HepG2 (cell line): ENCODE results near the gene AAMP. TPM values are rescaled to one million over a fixed set of nuclear protein-coding genes. Genes with fewer than 3 reads are reported as not detected.

Source experiments
- ARNT2 ChIP-seq: sonication (generic); formaldehyde crosslinking; IDR thresholded peaks from 2 replicates; pipeline ENCODE4 v1.8.0; 2022; ENCODE audit warnings: mild to moderate bottlenecking, low read depth, missing genetic modification reagents, moderate library complexity
- BCL6 ChIP-seq: IDR thresholded peaks from 2 replicates; pipeline ENCODE4 v1.6.1; 2016; ENCODE audit warnings: missing genetic modification reagents, missing compliant biosample characterization
- HMG20B ChIP-seq: conservative IDR thresholded peaks from 2 replicates; pipeline ENCODE4 v1.6.1; 2016; ENCODE audit warnings: missing genetic modification reagents, missing compliant biosample characterization
- NFYB ChIP-seq: sonication (generic); formaldehyde crosslinking; IDR thresholded peaks from 2 replicates; pipeline ENCODE4 v1.4.0; 2020; ENCODE audit warnings: missing genetic modification reagents
- SIX1 ChIP-seq: sonication (generic); formaldehyde crosslinking; IDR thresholded peaks from 2 replicates; pipeline ENCODE4 v1.4.0; 2020; ENCODE audit warnings: missing genetic modification reagents, borderline replicate concordance
- YEATS2 ChIP-seq: sonication (generic); formaldehyde crosslinking; IDR thresholded peaks from 2 replicates; pipeline ENCODE4 v1.4.0; 2020; ENCODE audit warnings: missing genetic modification reagents, borderline replicate concordance
- ZMYM2 ChIP-seq: sonication (generic); formaldehyde crosslinking; IDR thresholded peaks from 2 replicates; pipeline ENCODE4 v1.8.0; 2022; ENCODE audit warnings: mild to moderate bottlenecking, missing genetic modification reagents
- ZSCAN9 ChIP-seq: IDR thresholded peaks from 2 replicates; pipeline ENCODE4 v1.6.1; 2016; ENCODE audit warnings: borderline replicate concordance
- polyA plus RNA-seq, 8 experiments: library from polyadenylated mRNA; depleted of rRNA in 3 of 8; stranded (reverse) in 7 of 8; unstranded in 1 of 8; fragments of >200 nt; fragmentation: Illumina TruSeq in 4 of 8; extraction: Trizol in 4 of 8; gene quantifications; 2 replicates each; pipeline versions ENCODE4 v1.2.1 to v1.2.3, GENCODE V29; 2011 to 2016; ENCODE audit warnings: low read depth in 4 of 8, missing spikeins in 1 of 8, mixed read lengths in 1 of 8; ENCODE audit not compliant: insufficient read depth in 1 of 8
- total RNA-seq, 5 experiments: library from RNA; depleted of rRNA; stranded (reverse); fragments of >200 nt; fragmentation: Illumina TruSeq; extraction: Trizol; gene quantifications; 2 replicates each; pipeline ENCODE4 v1.2.3, GENCODE V29; 2016; ENCODE audit warnings: low read depth in 1 of 5
- TF ChIP-seq, protein P1 (sequence below): sonication (generic); formaldehyde crosslinking; IDR thresholded peaks from 2 replicates; pipeline ENCODE4 v1.4.0; 2020; ENCODE audit warnings: mild to moderate bottlenecking, missing genetic modification reagents
- TF ChIP-seq, protein P2 (sequence below): sonication (generic); formaldehyde crosslinking; IDR thresholded peaks from 2 replicates; pipeline ENCODE4 v1.4.0; 2020; ENCODE audit warnings: mild to moderate bottlenecking, missing genetic modification reagents, borderline replicate concordance
- TF ChIP-seq, protein P3 (sequence below): sonication (generic); formaldehyde crosslinking; IDR thresholded peaks from 2 replicates; pipeline ENCODE4 v1.5.0; 2020; ENCODE audit warnings: missing genetic modification reagents
- TF ChIP-seq, protein P4 (sequence below), 2 experiments: fragments of 450-650 bp in 1 of 2; sonication (generic) in 1 of 2; formaldehyde crosslinking in 1 of 2; IDR thresholded peaks; 2 replicates each; pipeline versions ENCODE4 v1.6.1 to v1.8.0; 2016 to 2022; ENCODE audit warnings: antibody characterized with exemption in 1 of 2, mild to moderate bottlenecking in 1 of 2, missing genetic modification reagents in 1 of 2

The AAMP gene
- total and polyA plus RNA-seq, 2 of the 13 experiments (the other 11 are each of a cell fraction or from before 2014, with no cell fraction given): 110 to 186 TPM

DNA sequence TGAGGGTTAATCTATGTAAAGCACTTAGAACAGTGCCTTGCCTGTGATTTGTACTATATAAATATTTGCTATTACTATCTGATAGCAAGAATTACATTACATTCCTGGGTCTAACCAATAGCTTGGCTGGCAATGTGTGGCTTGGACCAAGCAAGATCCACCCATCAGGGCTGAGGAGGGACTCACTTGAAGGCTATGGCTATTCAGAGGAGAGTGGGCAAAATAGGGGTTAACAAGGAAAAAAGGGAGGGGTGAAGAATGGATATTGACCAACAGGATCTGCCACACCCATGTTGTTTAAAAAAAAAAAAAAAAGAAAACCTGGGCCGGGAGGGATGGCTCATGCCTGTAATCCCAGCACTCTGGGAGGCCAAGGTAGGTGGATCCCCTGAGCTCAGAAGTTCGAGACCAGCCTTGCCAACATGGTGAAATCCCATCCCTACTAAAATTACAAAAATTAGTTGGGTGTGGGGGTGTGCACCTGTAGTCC is 42.4 kb upstream of the AAMP start (continued):
- peak; percentile 41; the same call in 1 of the 2 replicates for TF ChIP-seq SIX1 (CRISPR knock-in tag)
- TF ChIP-seq, protein P1, sequence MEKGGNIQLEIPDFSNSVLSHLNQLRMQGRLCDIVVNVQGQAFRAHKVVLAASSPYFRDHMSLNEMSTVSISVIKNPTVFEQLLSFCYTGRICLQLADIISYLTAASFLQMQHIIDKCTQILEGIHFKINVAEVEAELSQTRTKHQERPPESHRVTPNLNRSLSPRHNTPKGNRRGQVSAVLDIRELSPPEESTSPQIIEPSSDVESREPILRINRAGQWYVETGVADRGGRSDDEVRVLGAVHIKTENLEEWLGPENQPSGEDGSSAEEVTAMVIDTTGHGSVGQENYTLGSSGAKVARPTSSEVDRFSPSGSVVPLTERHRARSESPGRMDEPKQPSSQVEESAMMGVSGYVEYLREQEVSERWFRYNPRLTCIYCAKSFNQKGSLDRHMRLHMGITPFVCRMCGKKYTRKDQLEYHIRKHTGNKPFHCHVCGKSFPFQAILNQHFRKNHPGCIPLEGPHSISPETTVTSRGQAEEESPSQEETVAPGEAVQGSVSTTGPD (CRISPR knock-in tag): 0 out of 2 replicates have a peak, but pooled peaks have one; percentile 37
- TF ChIP-seq ARNT2 (CRISPR knock-in tag): 0 out of 2 replicates have a peak, but pooled peaks have one; percentile 30
- peak; percentile 94 for TF ChIP-seq HMG20B (CRISPR knock-in tag)
- TF ChIP-seq, protein P2, sequence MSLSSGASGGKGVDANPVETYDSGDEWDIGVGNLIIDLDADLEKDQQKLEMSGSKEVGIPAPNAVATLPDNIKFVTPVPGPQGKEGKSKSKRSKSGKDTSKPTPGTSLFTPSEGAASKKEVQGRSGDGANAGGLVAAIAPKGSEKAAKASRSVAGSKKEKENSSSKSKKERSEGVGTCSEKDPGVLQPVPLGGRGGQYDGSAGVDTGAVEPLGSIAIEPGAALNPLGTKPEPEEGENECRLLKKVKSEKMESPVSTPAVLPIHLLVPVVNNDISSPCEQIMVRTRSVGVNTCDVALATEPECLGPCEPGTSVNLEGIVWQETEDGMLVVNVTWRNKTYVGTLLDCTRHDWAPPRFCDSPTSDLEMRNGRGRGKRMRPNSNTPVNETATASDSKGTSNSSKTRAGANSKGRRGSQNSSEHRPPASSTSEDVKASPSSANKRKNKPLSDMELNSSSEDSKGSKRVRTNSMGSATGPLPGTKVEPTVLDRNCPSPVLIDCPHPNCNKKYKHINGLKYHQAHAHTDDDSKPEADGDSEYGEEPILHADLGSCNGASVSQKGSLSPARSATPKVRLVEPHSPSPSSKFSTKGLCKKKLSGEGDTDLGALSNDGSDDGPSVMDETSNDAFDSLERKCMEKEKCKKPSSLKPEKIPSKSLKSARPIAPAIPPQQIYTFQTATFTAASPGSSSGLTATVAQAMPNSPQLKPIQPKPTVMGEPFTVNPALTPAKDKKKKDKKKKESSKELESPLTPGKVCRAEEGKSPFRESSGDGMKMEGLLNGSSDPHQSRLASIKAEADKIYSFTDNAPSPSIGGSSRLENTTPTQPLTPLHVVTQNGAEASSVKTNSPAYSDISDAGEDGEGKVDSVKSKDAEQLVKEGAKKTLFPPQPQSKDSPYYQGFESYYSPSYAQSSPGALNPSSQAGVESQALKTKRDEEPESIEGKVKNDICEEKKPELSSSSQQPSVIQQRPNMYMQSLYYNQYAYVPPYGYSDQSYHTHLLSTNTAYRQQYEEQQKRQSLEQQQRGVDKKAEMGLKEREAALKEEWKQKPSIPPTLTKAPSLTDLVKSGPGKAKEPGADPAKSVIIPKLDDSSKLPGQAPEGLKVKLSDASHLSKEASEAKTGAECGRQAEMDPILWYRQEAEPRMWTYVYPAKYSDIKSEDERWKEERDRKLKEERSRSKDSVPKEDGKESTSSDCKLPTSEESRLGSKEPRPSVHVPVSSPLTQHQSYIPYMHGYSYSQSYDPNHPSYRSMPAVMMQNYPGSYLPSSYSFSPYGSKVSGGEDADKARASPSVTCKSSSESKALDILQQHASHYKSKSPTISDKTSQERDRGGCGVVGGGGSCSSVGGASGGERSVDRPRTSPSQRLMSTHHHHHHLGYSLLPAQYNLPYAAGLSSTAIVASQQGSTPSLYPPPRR (CRISPR knock-in tag): peak; percentile 58; the same call in 1 of the 2 replicates
- TF ChIP-seq, protein P3, sequence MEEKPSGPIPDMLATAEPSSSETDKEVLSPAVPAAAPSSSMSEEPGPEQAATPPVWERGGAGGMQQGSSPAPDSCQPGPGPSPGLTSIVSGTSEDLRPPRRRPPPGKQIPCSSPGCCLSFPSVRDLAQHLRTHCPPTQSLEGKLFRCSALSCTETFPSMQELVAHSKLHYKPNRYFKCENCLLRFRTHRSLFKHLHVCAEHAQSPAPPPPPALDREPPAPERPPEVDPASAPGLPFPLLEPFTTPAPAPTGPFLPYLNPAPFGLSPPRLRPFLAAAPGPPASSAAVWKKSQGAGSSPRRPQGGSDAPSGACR (CRISPR knock-in tag): peak; percentile 26; the same call in 1 of the 2 replicates
- 0 out of 2 replicates have a peak, but pooled peaks have one; percentile 20 for TF ChIP-seq YEATS2 (CRISPR knock-in tag)
- TF ChIP-seq BCL6: 0 out of 2 replicates have a peak, but pooled peaks have one; percentile 32
- TF ChIP-seq, protein P4, sequence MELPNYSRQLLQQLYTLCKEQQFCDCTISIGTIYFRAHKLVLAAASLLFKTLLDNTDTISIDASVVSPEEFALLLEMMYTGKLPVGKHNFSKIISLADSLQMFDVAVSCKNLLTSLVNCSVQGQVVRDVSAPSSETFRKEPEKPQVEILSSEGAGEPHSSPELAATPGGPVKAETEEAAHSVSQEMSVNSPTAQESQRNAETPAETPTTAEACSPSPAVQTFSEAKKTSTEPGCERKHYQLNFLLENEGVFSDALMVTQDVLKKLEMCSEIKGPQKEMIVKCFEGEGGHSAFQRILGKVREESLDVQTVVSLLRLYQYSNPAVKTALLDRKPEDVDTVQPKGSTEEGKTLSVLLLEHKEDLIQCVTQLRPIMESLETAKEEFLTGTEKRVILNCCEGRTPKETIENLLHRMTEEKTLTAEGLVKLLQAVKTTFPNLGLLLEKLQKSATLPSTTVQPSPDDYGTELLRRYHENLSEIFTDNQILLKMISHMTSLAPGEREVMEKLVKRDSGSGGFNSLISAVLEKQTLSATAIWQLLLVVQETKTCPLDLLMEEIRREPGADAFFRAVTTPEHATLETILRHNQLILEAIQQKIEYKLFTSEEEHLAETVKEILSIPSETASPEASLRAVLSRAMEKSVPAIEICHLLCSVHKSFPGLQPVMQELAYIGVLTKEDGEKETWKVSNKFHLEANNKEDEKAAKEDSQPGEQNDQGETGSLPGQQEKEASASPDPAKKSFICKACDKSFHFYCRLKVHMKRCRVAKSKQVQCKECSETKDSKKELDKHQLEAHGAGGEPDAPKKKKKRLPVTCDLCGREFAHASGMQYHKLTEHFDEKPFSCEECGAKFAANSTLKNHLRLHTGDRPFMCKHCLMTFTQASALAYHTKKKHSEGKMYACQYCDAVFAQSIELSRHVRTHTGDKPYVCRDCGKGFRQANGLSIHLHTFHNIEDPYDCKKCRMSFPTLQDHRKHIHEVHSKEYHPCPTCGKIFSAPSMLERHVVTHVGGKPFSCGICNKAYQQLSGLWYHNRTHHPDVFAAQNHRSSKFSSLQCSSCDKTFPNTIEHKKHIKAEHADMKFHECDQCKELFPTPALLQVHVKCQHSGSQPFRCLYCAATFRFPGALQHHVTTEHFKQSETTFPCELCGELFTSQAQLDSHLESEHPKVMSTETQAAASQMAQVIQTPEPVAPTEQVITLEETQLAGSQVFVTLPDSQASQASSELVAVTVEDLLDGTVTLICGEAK (IDR thresholded peaks at IDR 0.05): no peak
- TF ChIP-seq, protein P4 (CRISPR knock-in tag; IDR thresholded peaks at IDR 0.05): 0 out of 2 replicates have a peak, but pooled peaks have one; percentile 22
- peak; percentile 22; the same call in 1 of the 2 replicates for TF ChIP-seq NFYB (CRISPR knock-in tag)
- 0 out of 2 replicates have a peak, but pooled peaks have one; percentile 42 for TF ChIP-seq ZMYM2
- TF ChIP-seq ZSCAN9 (CRISPR knock-in tag): no peak
